ENCODE measurements around the gene RNASE2.
"Not testable (repeated sequence)": the region's sequence is repeated elsewhere in the genome, so short reads cannot be mapped to it uniquely, and the experiment has no call there.

Gene RNASE2

GRCh38 chr14:20954736-20955537 lies at the start of gene RNASE2:
RNASE2 (plus strand) TSS chr14:20955487; CDS start chr14:20955772, 285 bp downstream.
- DNase-seq = not testable (repeated sequence)

GRCh38 chr14:20905676-20906075 lies 49.6 kb upstream of the RNASE2 start:
- no peak for DNase-seq

- DNase-seq = no peak
Observed at GRCh38 chr14:20907214-20907613, 48.1 kb upstream of the RNASE2 start.

DNA sequence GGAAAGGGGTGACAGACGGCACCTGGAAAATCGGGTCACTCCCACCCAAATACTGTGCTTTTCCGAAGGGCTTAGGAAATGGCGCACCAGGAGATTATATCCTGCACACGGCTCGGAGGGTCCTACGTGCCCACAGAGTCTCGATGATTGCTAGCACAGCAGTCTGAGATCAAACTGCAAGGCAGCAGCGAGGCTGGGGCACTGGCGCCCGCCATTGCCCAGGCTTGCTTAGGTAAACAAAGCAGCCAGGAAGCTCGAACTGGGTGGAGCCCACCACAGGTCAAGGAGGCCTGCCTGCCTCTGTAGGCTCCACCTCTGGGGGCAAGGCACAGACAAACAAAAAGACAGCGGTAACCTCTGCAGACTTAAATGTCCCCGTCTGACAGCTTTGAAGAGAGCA lies 44.5 kb upstream of the RNASE2 start:
- DNase-seq = not testable (repeated sequence)

DNA sequence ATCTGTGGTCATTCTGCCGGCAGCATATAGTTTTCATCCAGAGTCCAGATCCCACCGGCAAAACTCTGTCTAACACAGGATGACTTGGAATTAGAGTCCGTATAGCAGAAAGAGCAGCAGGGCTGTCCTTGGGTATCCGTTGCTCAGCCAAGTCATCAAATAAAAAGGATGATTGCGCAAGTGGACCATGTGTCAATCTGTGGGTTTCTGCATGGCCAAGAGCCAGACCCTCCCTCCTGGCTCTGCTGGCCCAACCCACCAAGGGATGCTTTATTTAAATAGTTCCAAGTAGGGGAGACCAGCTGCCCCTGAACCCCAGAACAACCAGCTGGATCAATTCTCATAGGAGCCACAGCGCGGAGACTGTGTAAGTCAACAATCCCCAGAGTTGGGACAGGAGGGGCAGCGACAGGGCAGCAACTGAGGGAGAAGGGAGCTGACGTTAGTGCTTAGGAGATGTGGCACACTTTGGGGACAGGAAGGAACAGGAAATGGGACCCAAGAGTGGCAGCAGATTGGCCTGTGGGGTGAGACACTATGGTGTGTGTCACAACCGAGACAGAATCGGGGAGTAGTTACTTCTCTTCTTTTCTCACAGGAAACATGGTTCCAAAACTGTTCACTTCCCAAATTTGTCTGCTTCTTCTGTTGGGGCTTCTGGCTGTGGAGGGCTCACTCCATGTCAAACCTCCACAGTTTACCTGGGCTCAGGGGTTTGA lies 36.1 kb upstream of the RNASE2 start:
- DNase-seq = not testable (repeated sequence)

DNA sequence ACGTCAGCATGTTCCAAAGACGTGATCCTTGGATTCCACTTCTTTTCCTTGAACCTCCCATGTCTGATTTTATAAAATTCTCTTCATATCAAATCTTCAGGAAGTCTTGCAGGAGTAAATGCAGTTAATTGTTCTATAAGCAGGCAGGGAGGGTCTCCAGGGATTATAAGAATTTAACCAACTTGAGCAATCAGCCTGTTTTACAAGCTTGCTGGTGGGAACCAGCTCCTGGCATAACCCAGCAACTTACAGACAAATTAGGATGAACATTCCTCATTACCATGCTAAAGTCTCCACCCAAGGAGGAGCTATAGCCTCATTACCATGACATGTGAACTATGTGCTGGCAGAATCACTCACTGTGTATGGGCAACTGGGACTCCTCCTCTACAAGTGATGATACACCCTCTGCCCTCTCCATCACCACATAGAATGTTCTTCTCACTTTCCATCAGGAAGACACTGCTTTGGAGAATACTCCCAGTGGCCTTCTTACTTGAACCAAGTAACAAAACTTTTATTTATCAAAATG lies 31.5 kb upstream of the RNASE2 start:
- DNase-seq = not testable (repeated sequence)

GRCh38 chr14:20934148-20934762 lies 21.0 kb upstream of the RNASE2 start:
- DNase-seq = peak; percentile 8

- DNase-seq = no peak
Observed at GRCh38 chr14:20935303-20935984, 19.8 kb upstream of the RNASE2 start.

DNA sequence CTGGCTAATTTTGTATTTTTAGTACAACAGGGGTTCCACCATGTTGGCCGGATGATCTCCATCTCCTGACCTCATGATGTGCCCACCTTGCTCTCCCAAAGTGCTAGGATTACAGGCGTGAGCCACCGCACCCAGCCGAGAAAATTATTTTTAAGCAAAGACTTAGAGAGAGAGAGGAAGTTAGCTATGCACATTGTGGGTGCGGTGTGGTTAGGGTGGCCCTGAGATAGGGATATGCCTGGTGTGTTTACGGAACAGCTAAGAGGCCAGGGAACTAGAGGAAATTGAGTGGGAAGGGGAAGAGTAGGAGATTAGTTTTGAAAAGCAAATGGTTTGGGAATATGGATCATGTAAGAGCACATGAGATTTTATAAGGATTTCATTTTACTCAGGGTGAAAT lies 10.1 kb upstream of the RNASE2 start:
- DNase-seq = not testable (repeated sequence)

DNA sequence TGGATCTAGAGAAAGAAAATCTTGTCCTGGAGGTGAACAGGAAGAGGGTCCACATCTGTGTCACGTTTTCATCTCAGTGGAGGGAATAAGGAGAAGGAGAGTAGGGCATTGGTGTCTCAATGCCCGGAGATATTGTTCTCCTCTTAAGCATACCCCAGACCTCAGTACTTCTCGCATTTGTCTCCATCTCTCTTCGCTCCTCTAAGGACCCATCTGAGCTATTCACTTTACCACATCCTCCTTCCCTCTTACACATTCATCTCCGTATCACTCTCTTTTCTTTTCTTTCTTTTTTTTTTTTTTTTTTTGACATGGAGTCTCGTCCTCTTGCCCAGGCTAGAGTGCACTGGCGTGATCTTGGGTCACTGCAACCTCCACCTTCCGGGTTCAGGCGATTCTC lies 8.6 kb upstream of the RNASE2 start:
- not testable (repeated sequence) for DNase-seq

- not testable (repeated sequence) for DNase-seq
Observed at GRCh38 chr14:20955538-20955873, 219 bp downstream of the RNASE2 start.

GRCh38 chr14:20956376-20956976 lies 1.2 kb downstream of the RNASE2 start:
- no peak for DNase-seq

GRCh38 chr14:20958946-20959345 lies 3.7 kb downstream of the RNASE2 start:
- not testable (repeated sequence) for DNase-seq

GRCh38 chr14:20969336-20969735 lies 14.0 kb downstream of the RNASE2 start:
- DNase-seq = no peak

DNA sequence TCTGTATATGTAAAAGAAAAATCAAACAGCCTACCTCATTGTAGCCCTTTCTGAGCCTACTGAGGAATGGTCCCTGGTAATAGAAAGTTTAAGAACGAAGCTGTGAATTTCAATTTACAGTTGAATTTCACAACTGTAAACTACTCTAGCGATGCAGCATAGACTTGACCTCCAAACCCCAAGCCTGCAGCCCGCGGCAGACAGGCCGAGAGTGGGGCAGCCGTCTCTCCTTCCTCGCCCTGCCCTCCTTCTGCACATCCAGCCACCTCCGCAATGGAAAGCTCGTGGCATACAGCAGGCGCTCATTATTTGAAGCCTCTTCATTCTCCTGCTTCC lies 15.3 kb downstream of the RNASE2 start:
- no peak for DNase-seq

DNA sequence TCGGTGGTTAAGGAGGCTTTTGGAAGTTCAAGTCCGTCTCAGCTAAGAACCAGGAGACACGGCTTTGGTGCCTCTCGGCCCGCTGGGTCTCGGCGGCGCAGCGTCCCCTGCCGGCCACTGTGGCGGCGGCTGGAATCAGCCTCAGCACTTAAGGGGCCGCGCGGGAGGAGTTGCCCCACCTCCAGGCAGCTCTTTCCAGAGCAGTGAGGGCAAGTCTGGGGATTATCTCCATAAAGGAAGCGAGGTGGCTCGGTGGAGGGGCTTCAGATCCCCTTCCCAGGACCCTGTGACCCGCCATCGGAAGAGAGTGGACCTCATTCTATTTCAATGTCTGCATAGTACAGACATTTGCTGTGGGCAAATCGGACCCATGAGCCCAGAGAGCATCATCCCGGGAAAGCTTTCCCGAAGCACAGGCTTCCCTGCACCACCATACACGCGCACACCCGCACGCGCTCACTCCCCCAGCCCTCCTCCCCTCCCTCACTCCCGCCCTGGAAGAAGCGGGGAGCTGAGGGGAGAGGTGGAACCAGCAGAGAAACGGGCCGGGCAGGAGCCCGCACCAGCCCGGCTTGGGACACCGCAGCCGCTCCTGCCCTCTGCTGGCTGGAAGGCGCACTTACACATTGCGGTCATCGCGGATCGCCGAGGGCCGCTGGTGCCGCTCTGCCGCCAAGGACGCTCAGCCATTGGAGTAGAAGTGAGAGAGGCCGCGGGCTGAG lies 15.9 kb downstream of the RNASE2 start:
- DNase-seq = peak; percentile 81

DNA sequence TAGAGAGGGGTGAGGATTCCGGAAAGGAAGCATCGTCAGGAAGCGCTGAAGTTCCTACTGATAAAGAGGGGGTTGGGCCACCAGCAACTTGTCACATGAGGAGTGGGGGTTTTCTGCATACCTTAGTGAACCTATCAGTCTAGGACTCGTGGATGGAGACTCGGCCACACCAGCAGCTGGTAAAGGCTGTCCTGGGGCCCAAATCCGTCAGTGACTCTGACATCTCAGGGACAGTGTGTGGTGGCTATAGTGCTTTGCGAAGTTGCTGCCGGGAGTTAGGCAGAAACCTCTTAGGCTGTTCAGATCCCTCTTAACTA lies 16.4 kb downstream of the RNASE2 start:
- DNase-seq = no peak

DNA sequence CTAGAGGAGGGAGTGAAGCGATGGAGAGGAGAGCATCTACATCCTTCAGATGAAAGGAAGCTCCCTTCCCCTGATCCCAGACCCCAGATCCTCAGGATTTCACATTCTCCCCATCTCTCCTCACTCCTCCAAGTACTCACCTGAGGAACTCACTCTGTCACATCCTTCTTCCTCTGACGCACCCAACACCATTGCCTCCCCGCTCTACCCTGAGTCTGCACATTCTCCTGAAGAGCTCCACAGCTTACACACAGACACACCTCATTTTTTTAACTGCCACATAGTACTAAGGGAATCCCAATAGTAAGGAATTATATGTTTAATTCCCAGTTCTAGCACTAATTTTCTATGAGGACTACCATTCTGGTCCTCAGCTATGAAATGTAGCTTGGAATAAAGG lies 18.2 kb downstream of the RNASE2 start:
- no peak for DNase-seq

GRCh38 chr14:20976291-20976690 lies 21.0 kb downstream of the RNASE2 start:
- DNase-seq = no peak

DNA sequence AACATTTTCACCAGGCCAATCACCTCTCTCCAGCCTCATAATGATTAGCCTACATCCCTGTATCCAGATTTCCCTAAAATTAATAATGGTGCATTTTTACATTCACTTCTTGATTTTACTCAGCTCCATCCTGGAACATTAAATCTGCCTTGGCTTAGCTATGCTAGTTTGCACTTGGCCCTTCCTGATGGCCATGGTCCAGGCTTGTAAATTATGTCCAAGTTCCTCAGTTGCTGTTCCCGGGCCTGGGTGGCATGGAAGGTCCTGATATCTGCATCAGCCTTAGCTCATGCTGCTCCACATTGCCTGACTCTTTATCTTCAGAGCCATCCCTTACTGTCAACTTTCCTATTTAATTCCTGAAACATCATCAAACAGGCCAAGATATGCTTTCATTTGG lies 23.4 kb downstream of the RNASE2 start:
- DNase-seq = no peak

- no peak for DNase-seq
Observed at GRCh38 chr14:20980906-20981305, 25.6 kb downstream of the RNASE2 start.

All from activated naive CD4-positive, alpha-beta T cell treated with Interleukin-2 at 50 U/mL for 16 hours (primary cell).